Lower leg skin (tissue), 4 donors: Measurements from ENCODE around the gene OSTC. TPM values are rescaled to one million over a fixed set of nuclear protein-coding genes. Genes with fewer than 3 reads are reported as not detected.

Experiments used
- DNase-seq, 2 donors: peaks; one replicate each; pipeline ENCODE4 v3.0.0-alpha.2; 2019; ENCODE audit warnings: low spot score in 2 of 2
- H3K4me3 ChIP-seq: fragments of 200-600 bp; sonication (generic); 2 replicates; pipeline ENCODE4 v1.5.1; 2017; ENCODE audit warnings: mild to moderate bottlenecking, low read depth; ENCODE audit not compliant: poor library complexity, severe bottlenecking
- CTCF ChIP-seq, 3 donors: fragments of 450-650 bp; IDR thresholded peaks; one replicate each; pipeline ENCODE4 v1.5.1; 2016; ENCODE audit warnings: antibody characterized with exemption in 3 of 3, mild to moderate bottlenecking in 3 of 3, moderate library complexity in 2 of 3
- POLR2A ChIP-seq, 2 donors: fragments of 450-650 bp; IDR thresholded peaks; one replicate each; pipeline ENCODE4 v1.6.1; 2016 to 2017; ENCODE audit warnings: antibody characterized with exemption in 2 of 2, mild to moderate bottlenecking in 1 of 2, moderate library complexity in 1 of 2
- WGBS, 2 donors: methylation state at CpG; one replicate each; pipeline ENCODE4 v1.1.5; 2018; 5-methylcytosine and 5-hydroxymethylcytosine counted together
- intact Hi-C: fragments of 100-400 bp; cut with DNase I; formaldehyde crosslinking; loops from one replicate; pipeline ENCODE4 v1.15.0; 2023; ENCODE audit warnings: low total_unique reads
- total RNA-seq, 4 donors: library from RNA; depleted of rRNA; stranded (reverse); fragments of >200 nt; gene quantifications; one replicate each; pipeline ENCODE4 v1.1.0, GENCODE V29; 2016

The OSTC gene
- total RNA-seq, 4 donors from 2014 or later, result 21.5 to 55.3 (median 39.3) TPM

GRCh38 chr4:108651014-108651791 lies 804 bp downstream of the OSTC start:
- 3% methylated on average over 9 of the region's 9 CpGs for WGBS, 2 donors
- no peak for TF ChIP-seq POLR2A (IDR thresholded peaks at IDR 0.05)
- no peak for TF ChIP-seq CTCF (IDR thresholded peaks at IDR 0.05)
- no peak for DNase-seq
- peak overlapping the region; percentile 89 for H3K4me3 ChIP-seq
- intact Hi-C loops, result no loop called here

GRCh38 chr4:108662629-108663028 lies 12.2 kb downstream of the OSTC start:
- intact Hi-C loops, result no loop called here
- no peak for DNase-seq
- WGBS, 2 donors, result 73 to 74% methylated on average over 3 of the region's 3 CpGs
- H3K4me3 ChIP-seq, result no peak overlapping the region
- no peak for TF ChIP-seq POLR2A (IDR thresholded peaks at IDR 0.05)
- no peak for TF ChIP-seq CTCF (IDR thresholded peaks at IDR 0.05)

- no peak for DNase-seq
- no peak for TF ChIP-seq CTCF (IDR thresholded peaks at IDR 0.05)
- TF ChIP-seq POLR2A (IDR thresholded peaks at IDR 0.05), result no peak
- intact Hi-C loops, result no loop called here
- WGBS, 2 donors, result 70 to 72% methylated on average over 4 of the region's 4 CpGs
- H3K4me3 ChIP-seq, result no peak overlapping the region
Measured at GRCh38 chr4:108674356-108674977, 24.1 kb downstream of the OSTC start.

- no peak for DNase-seq
- no peak for TF ChIP-seq POLR2A (IDR thresholded peaks at IDR 0.05)
- no peak for TF ChIP-seq CTCF (IDR thresholded peaks at IDR 0.05)
- intact Hi-C loops, result no loop called here
- WGBS, 2 donors, result 71 to 84% methylated on average over 5 of the region's 5 CpGs
- H3K4me3 ChIP-seq, result no peak overlapping the region
Measured at GRCh38 chr4:108681321-108681809, 31.0 kb downstream of the OSTC start.

GRCh38 chr4:108683479-108683878 lies 33.1 kb downstream of the OSTC start:
- WGBS, 2 donors, result 18 to 20% methylated on average over 5 of the region's 5 CpGs
- intact Hi-C loops, result no loop called here
- no peak for DNase-seq
- TF ChIP-seq CTCF (IDR thresholded peaks at IDR 0.05), result no peak
- TF ChIP-seq POLR2A (IDR thresholded peaks at IDR 0.05), result no peak
- no peak overlapping the region for H3K4me3 ChIP-seq
